Stomach (tissue), 4 donors: ENCODE data around the gene SLC66A1.

Source experiments
- EP300 ChIP-seq: sonication (generic); formaldehyde crosslinking; IDR thresholded peaks from one replicate; pipeline ENCODE4 v1.6.1; 2017; ENCODE audit warnings: antibody characterized with exemption
- POLR2A ChIP-seq, 4 donors: fragments of 450-650 bp; IDR thresholded peaks; one replicate each; pipeline ENCODE4 v1.6.1; 2016; ENCODE audit warnings: antibody characterized with exemption in 4 of 4, control low read depth in 2 of 4, mild to moderate bottlenecking in 1 of 4, moderate library complexity in 1 of 4
- POLR2AphosphoS5 ChIP-seq, 3 donors: sonication (generic); formaldehyde crosslinking; IDR thresholded peaks; one replicate each; pipeline ENCODE4 v1.6.1; 2016; ENCODE audit warnings: antibody characterized with exemption in 3 of 3
- TF ChIP-seq, protein P1 (sequence below), 7 experiments: fragments of 450-650 bp in 4 of 7; fragments of 200-600 bp in 3 of 7; sonication (generic) in 3 of 7; IDR thresholded peaks; one replicate each; pipeline ENCODE4 v1.5.1; 2016 to 2019; ENCODE audit warnings: antibody characterized with exemption in 7 of 7, control low read depth in 2 of 7, mild to moderate bottlenecking in 1 of 7

DNA sequence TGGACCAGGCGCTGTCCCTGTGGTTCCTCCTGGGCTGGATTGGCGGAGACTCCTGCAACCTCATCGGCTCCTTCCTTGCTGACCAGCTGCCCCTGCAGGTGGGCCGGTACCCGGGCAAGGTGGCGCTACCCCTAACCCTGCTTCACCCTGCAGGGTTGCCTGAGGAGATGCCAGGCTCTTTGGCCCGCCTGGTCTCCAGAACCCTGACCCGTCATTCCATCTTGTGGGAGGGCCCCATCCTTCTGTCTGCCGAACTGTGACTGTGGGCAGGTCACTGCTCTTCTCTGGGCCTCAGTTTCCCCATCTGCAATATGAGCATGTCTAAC, 12.5 kb downstream of the SLC66A1 start:
- TF ChIP-seq, protein P1, sequence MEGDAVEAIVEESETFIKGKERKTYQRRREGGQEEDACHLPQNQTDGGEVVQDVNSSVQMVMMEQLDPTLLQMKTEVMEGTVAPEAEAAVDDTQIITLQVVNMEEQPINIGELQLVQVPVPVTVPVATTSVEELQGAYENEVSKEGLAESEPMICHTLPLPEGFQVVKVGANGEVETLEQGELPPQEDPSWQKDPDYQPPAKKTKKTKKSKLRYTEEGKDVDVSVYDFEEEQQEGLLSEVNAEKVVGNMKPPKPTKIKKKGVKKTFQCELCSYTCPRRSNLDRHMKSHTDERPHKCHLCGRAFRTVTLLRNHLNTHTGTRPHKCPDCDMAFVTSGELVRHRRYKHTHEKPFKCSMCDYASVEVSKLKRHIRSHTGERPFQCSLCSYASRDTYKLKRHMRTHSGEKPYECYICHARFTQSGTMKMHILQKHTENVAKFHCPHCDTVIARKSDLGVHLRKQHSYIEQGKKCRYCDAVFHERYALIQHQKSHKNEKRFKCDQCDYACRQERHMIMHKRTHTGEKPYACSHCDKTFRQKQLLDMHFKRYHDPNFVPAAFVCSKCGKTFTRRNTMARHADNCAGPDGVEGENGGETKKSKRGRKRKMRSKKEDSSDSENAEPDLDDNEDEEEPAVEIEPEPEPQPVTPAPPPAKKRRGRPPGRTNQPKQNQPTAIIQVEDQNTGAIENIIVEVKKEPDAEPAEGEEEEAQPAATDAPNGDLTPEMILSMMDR (IDR thresholded peaks at IDR 0.05) = no peak
- TF ChIP-seq POLR2A (IDR thresholded peaks at IDR 0.05) (no peak), POLR2AphosphoS5 (IDR thresholded peaks at IDR 0.05) (no peak), EP300 (no peak)
